ENCODE data around the gene EFHC2. TPM values are rescaled to one million over a fixed set of nuclear protein-coding genes. Genes with fewer than 3 reads are reported as not detected.

EFHC2 gene
- total RNA-seq, 1 donor from 2014 or later = under 0.01 TPM

DNA sequence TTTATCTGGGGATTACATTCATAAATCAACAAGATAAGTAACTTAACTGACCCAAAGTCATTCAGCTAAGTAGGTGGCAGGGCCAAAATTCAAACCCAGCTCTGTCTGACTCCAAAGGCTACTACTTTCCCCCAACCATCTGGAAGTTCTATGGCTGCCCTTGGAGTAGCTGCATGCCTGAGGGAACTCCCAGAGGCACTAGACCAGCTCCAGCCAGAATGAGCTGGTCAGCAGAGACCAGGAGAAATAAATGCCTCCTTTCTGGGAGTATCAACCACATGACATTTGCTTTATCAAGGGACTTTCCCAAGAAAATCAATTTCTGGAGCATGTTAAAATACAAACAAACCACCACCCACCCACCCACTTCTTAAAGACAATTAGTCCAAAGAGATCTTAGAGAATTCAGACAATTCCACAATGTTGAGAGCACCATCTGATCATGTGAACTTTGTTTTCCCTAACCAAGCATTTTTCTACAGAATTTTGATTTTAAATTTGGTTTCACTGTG, 180.5 kb downstream of the EFHC2 start:
- DNase-seq (ENCODE audit: low read depth) (no peak), FAIRE-seq (no peak)
- TF ChIP-seq, protein P1, sequence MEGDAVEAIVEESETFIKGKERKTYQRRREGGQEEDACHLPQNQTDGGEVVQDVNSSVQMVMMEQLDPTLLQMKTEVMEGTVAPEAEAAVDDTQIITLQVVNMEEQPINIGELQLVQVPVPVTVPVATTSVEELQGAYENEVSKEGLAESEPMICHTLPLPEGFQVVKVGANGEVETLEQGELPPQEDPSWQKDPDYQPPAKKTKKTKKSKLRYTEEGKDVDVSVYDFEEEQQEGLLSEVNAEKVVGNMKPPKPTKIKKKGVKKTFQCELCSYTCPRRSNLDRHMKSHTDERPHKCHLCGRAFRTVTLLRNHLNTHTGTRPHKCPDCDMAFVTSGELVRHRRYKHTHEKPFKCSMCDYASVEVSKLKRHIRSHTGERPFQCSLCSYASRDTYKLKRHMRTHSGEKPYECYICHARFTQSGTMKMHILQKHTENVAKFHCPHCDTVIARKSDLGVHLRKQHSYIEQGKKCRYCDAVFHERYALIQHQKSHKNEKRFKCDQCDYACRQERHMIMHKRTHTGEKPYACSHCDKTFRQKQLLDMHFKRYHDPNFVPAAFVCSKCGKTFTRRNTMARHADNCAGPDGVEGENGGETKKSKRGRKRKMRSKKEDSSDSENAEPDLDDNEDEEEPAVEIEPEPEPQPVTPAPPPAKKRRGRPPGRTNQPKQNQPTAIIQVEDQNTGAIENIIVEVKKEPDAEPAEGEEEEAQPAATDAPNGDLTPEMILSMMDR (IDR thresholded peaks at IDR 0.05; ENCODE audit: insufficient read depth, low read length, severe bottlenecking) = no peak
- Histone ChIP-seq H3K36me3 (ENCODE audit: control insufficient read depth, insufficient read depth, low read length) (no peaks in the 10 kb centered on the region), H3K4me3 (ENCODE audit: low read depth, low read length) (no peak overlapping the region), H3K27me3 (ENCODE audit: control insufficient read depth, insufficient read depth, low read length) (no peaks in the 10 kb centered on the region)

DNA sequence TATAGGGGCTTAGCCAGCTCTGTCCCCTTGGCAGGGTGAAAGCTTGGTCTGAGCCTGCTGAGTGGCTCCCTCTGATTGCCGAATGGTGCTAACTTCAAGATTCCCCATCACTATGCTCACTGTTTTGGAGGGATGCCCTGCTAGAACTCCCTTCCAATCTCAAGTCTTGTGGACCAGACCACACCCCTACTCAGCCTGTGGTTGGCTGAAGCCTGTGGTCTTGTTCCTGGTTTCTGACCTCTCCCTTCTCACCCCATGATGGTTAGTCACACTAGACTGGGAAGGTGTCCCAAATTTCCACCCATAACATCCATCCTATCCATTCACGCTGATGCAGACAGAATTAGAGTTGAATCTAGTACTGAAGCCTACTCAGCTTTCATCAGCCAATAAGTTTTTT, 185.6 kb downstream of the EFHC2 start:
- Histone ChIP-seq H3K4me3 (ENCODE audit: low read depth, low read length) (no peak overlapping the region), H3K27me3 (ENCODE audit: control insufficient read depth, insufficient read depth, low read length) (no peaks in the 10 kb centered on the region), H3K36me3 (ENCODE audit: control insufficient read depth, insufficient read depth, low read length) (no peaks in the 10 kb centered on the region)
- no peak for FAIRE-seq
- no peak for DNase-seq (ENCODE audit: low read depth)
- TF ChIP-seq, protein P1 (IDR thresholded peaks at IDR 0.05; ENCODE audit: insufficient read depth, low read length, severe bottlenecking) = no peak

DNA sequence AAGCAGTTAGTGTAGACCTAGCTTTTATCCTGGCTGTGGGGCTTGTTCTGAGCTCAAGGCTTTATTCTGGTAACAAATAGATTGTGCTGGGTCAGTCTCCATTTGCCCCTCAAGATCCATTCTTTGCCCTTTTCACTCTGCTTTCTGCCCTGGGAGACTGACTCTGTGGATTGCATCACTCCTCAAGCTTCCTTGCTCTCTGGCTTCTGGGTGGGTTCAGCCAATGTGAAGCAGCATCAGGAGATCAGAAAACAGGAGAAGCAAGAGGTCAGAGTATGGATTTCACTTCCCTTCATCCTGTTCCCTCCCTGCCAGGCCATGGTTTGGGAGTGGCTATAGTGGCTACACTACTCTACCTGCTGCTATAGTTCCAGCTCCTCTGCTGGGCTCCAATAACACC, 186.2 kb downstream of the EFHC2 start:
- H3K4me3 ChIP-seq (ENCODE audit: low read depth, low read length) = no peak overlapping the region
- no peaks in the 10 kb centered on the region for H3K27me3 ChIP-seq (ENCODE audit: control insufficient read depth, insufficient read depth, low read length)
- DNase-seq (ENCODE audit: low read depth) = no peak
- H3K36me3 ChIP-seq (ENCODE audit: control insufficient read depth, insufficient read depth, low read length) = no peaks in the 10 kb centered on the region
- TF ChIP-seq, protein P1 (IDR thresholded peaks at IDR 0.05; ENCODE audit: insufficient read depth, low read length, severe bottlenecking) = no peak
- no peak for FAIRE-seq

DNA sequence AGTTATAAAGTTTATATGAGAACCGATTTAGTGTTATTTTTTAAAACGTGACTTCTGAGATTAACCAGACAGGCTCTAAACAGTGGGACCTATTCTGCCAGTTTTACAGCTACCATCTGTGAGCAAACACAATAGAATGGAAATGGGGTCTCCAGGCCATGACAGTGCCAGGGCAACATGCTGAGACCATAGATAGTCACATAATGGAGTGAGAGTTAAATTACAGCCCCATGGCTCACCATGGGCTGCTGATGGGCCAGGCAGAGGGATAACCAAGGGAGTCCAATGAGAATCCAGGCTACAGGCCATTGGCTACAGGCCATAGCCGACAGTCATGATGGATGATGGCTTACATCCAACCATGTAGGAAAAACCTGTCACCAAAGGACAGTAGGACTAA, 186.7 kb downstream of the EFHC2 start:
- Histone ChIP-seq H3K27me3 (ENCODE audit: control insufficient read depth, insufficient read depth, low read length) (no peaks in the 10 kb centered on the region), H3K36me3 (ENCODE audit: control insufficient read depth, insufficient read depth, low read length) (no peaks in the 10 kb centered on the region), H3K4me3 (ENCODE audit: low read depth, low read length) (no peak overlapping the region)
- TF ChIP-seq, protein P1 (IDR thresholded peaks at IDR 0.05; ENCODE audit: insufficient read depth, low read length, severe bottlenecking) = no peak
- FAIRE-seq = no peak
- DNase-seq (ENCODE audit: low read depth) = no peak

DNA sequence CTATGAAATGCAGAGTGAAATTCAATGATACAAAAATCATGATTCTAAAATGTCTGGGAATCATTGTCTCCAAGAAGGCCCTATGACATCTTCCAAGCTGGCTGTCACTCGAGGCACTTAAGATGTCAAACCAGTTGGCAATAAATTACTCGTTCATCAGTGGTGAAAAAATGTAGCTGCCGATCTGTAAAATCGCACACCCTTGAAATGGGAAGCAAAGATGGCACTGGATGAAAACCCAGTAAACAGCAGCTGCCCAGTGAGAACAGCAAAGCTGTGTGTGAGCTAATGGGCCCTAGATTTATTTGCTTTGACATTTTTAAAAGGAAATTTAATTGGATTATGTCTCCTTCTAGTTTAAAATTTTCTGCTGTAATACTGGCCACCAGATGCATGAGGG, 188.3 kb downstream of the EFHC2 start:
- no peaks in the 10 kb centered on the region for H3K27me3 ChIP-seq (ENCODE audit: control insufficient read depth, insufficient read depth, low read length)
- TF ChIP-seq, protein P1 (IDR thresholded peaks at IDR 0.05; ENCODE audit: insufficient read depth, low read length, severe bottlenecking) = no peak
- H3K4me3 ChIP-seq (ENCODE audit: low read depth, low read length) = no peak overlapping the region
- DNase-seq (ENCODE audit: low read depth) (no peak), FAIRE-seq (no peak)
- no peaks in the 10 kb centered on the region for H3K36me3 ChIP-seq (ENCODE audit: control insufficient read depth, insufficient read depth, low read length)

DNA sequence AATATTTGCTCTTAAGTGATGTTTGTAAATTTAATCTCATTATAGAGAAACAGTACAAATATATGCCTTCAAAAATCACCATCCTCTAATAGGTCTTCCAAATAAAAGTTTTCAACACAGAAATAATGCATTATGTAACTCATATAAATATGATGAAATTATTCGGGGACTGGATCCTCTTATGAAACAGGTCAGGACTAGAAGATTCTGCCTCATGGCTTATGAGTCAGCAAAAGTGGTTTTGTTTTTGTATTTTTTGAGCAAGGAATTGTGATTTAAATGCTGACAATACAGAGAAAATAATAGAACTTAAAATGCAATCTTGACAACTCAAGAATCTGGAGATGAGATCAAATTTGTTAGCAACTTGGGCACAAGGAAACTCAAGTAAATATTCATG, 190.6 kb downstream of the EFHC2 start:
- FAIRE-seq (no peak), DNase-seq (ENCODE audit: low read depth) (peak; percentile 76)
- Histone ChIP-seq H3K27me3 (ENCODE audit: control insufficient read depth, insufficient read depth, low read length) (no peaks in the 10 kb centered on the region), H3K4me3 (ENCODE audit: low read depth, low read length) (no peak overlapping the region), H3K36me3 (ENCODE audit: control insufficient read depth, insufficient read depth, low read length) (no peaks in the 10 kb centered on the region)
- TF ChIP-seq, protein P1 (IDR thresholded peaks at IDR 0.05; ENCODE audit: insufficient read depth, low read length, severe bottlenecking) = no peak

All from bronchial epithelial cell (primary cell).